GM04504 (cell line): ENCODE measurements around the gene CCDC92.

Experiments used
- DNase-seq: peaks from one replicate; pipeline ENCODE4 v3.0.0-alpha.2; 2012; ENCODE audit warnings: low read depth

Gene CCDC92

GRCh38 chr12:124002021-124002644, 29.5 kb upstream of the CCDC92 start:
- no peak for DNase-seq

GRCh38 chr12:124001343-124001742, 28.7 kb upstream of the CCDC92 start:
- no peak for DNase-seq

- no peak for DNase-seq
Observed at GRCh38 chr12:124000111-124000510, 27.5 kb upstream of the CCDC92 start.

GRCh38 chr12:123998991-123999359, 26.3 kb upstream of the CCDC92 start:
- DNase-seq: no peak

GRCh38 chr12:123998344-123998990, 25.8 kb upstream of the CCDC92 start:
- no peak for DNase-seq

- DNase-seq: no peak
Observed at GRCh38 chr12:123997908-123998307, 25.3 kb upstream of the CCDC92 start.

GRCh38 chr12:123997033-123997822, 24.6 kb upstream of the CCDC92 start:
- DNase-seq: no peak

GRCh38 chr12:123996581-123996980, 23.9 kb upstream of the CCDC92 start:
- no peak for DNase-seq

- no peak for DNase-seq
Observed at GRCh38 chr12:123995023-123995748, 22.6 kb upstream of the CCDC92 start.

- DNase-seq: no peak
Observed at GRCh38 chr12:123992118-123992825, 19.6 kb upstream of the CCDC92 start.

- no peak for DNase-seq
Observed at GRCh38 chr12:123991372-123991951, 18.8 kb upstream of the CCDC92 start.

GRCh38 chr12:123990511-123990910, 17.9 kb upstream of the CCDC92 start:
- DNase-seq: peak; percentile 56

GRCh38 chr12:123989753-123990152, 17.1 kb upstream of the CCDC92 start:
- no peak for DNase-seq

- DNase-seq: no peak
Observed at GRCh38 chr12:123989168-123989567, 16.5 kb upstream of the CCDC92 start.

GRCh38 chr12:123987022-123987421, 14.4 kb upstream of the CCDC92 start:
- no peak for DNase-seq

GRCh38 chr12:123986374-123986965, 13.8 kb upstream of the CCDC92 start:
- no peak for DNase-seq

- no peak for DNase-seq
Observed at GRCh38 chr12:123984903-123985302, 12.3 kb upstream of the CCDC92 start.

- no peak for DNase-seq
Observed at GRCh38 chr12:123983822-123984485, 11.3 kb upstream of the CCDC92 start.

GRCh38 chr12:123982269-123982668, 9.6 kb upstream of the CCDC92 start:
- DNase-seq: no peak

- no peak for DNase-seq
Observed at GRCh38 chr12:123979566-123979965, 6.9 kb upstream of the CCDC92 start.
